Fibroblast of villous mesenchyme (primary cell): ENCODE measurements around the gene POU2F3. TPM values are rescaled to one million over a fixed set of nuclear protein-coding genes. Genes with fewer than 3 reads are reported as not detected.

ENCODE experiments used
- DNase-seq: peaks from one replicate; pipeline ENCODE4 v3.0.0-alpha.2; 2010; ENCODE audit warnings: low read depth
- H3K4me3 ChIP-seq: 2 replicates; pipeline ENCODE4 v1.5.1; 2011; ENCODE audit warnings: low read depth, mild to moderate bottlenecking, low read length
- CTCF ChIP-seq: IDR thresholded peaks from 2 replicates; pipeline ENCODE4 v1.5.1; 2012; ENCODE audit warnings: low read depth, mild to moderate bottlenecking, low read length; ENCODE audit not compliant: insufficient read depth
- total RNA-seq: library from RNA; depleted of rRNA; stranded (reverse); fragments of >200 nt; gene quantifications from 2 replicates; pipeline ENCODE4 v1.2.3, GENCODE V29; 2012

Gene POU2F3
- total RNA-seq, 1 donor: under 0.01 TPM

- no peak overlapping the region for H3K4me3 ChIP-seq
- no peak for DNase-seq
- TF ChIP-seq CTCF: no peak
These were observed 102.3 kb downstream of the POU2F3 start for GRCh38 chr11:120342226-120342625.

- TF ChIP-seq CTCF: no peak
- H3K4me3 ChIP-seq: no peak overlapping the region
- no peak for DNase-seq
These were observed 102.7 kb downstream of the POU2F3 start for GRCh38 chr11:120342678-120343077.

- no peak overlapping the region for H3K4me3 ChIP-seq
- no peak for DNase-seq
- no peak for TF ChIP-seq CTCF
These were observed 103.5 kb downstream of the POU2F3 start for GRCh38 chr11:120343429-120343828.

- no peak overlapping the region for H3K4me3 ChIP-seq
- DNase-seq: peak; percentile 92
- no peak for TF ChIP-seq CTCF
These were observed 104.5 kb downstream of the POU2F3 start for GRCh38 chr11:120344302-120345004.

GRCh38 chr11:120346233-120346632 is 106.3 kb downstream of the POU2F3 start:
- no peak overlapping the region for H3K4me3 ChIP-seq
- no peak for TF ChIP-seq CTCF
- no peak for DNase-seq

GRCh38 chr11:120350637-120351036 is 110.7 kb downstream of the POU2F3 start:
- no peak overlapping the region for H3K4me3 ChIP-seq
- no peak for TF ChIP-seq CTCF
- DNase-seq: no peak

- no peak overlapping the region for H3K4me3 ChIP-seq
- peak; percentile 55 for DNase-seq
- no peak for TF ChIP-seq CTCF
These were observed 112.5 kb downstream of the POU2F3 start for GRCh38 chr11:120352405-120352804.
